Smooth muscle cell of the brain vasculature (primary cell): ENCODE results near the gene PDE6C.

Source experiments
- DNase-seq: peaks from one replicate; pipeline ENCODE4 v3.0.0-alpha.2; 2012; ENCODE audit warnings: low read depth, low spot score

PDE6C gene

GRCh38 chr10:93612311-93612710 lies at the start of gene PDE6C:
PDE6C (plus strand) TSS chr10:93612537; CDS start chr10:93612726, 189 bp downstream.
- no peak for DNase-seq

DNA sequence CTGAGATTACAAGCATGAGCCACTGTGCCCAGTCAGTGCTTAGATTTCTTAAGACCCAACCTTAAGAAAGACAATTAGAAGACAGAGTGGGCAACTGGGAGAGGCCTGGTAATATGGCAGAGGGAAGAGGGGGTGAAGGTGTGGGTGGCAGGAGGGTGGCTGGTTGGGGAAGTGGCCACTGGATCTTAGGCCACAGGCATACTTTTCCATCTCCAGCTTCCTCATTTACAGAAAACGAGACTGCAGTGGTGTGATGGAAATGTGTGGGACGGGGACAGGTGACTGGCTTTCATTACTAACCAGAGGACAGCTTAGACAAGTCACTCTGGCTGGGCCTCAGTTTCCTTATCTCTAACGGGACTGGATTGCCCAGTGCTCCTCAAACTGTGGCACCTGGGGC lies 46.9 kb upstream of the PDE6C start:
- no peak for DNase-seq

GRCh38 chr10:93566435-93567276 lies 45.7 kb upstream of the PDE6C start, which contains the start of gene FFAR4:
FFAR4 (plus strand) TSS chr10:93566665; CDS start chr10:93566721, 56 bp downstream.
- no peak for DNase-seq

GRCh38 chr10:93567277-93568104 lies 44.8 kb upstream of the PDE6C start:
- DNase-seq = no peak

DNA sequence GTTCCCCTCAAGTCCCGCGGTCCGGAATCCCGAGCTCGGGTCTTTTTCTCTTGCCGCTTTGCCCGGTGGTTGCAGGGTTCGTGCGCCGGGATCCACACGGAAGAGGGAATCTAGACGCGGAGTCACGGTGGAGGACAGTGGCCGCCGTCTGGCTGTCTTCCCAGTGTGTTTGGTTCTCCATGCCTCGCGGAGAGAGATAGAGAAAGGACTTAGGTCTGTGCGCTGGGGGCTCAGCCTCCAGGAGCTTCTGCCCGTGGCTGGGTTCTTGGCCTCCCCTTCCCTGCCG lies 44.3 kb upstream of the PDE6C start:
- DNase-seq = no peak

- no peak for DNase-seq
Observed at GRCh38 chr10:93570383-93570782, 42.0 kb upstream of the PDE6C start.

- no peak for DNase-seq
Observed at GRCh38 chr10:93572606-93573005, 39.7 kb upstream of the PDE6C start.

- no peak for DNase-seq
Observed at GRCh38 chr10:93573051-93573909, 39.1 kb upstream of the PDE6C start.

GRCh38 chr10:93573924-93574323 lies 38.4 kb upstream of the PDE6C start:
- DNase-seq = no peak

- DNase-seq = no peak
Observed at GRCh38 chr10:93576888-93577287, 35.4 kb upstream of the PDE6C start.

GRCh38 chr10:93577565-93577964 lies 34.8 kb upstream of the PDE6C start:
- no peak for DNase-seq

- no peak for DNase-seq
Observed at GRCh38 chr10:93579089-93579488, 33.2 kb upstream of the PDE6C start.

- no peak for DNase-seq
Observed at GRCh38 chr10:93579985-93580711, 32.2 kb upstream of the PDE6C start.

DNA sequence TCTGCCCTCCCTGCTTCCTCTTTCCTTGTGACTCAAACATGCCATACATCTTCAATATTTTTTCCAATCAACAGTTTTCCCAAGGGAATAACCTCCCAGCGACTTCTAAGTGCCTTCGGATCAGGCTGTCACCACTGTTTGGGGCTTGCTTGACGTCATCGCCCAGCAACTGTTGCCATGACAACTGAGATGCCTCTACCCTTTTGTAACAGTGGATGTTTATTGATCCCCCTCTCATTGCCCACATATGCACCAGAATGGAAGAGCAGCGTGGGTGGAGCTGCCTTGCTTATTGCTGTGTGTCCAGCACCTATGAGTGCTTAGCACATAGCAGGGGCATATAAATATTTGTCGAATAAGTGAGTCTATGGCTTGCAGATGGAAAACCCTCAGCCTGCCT lies 31.5 kb upstream of the PDE6C start:
- DNase-seq = no peak

DNA sequence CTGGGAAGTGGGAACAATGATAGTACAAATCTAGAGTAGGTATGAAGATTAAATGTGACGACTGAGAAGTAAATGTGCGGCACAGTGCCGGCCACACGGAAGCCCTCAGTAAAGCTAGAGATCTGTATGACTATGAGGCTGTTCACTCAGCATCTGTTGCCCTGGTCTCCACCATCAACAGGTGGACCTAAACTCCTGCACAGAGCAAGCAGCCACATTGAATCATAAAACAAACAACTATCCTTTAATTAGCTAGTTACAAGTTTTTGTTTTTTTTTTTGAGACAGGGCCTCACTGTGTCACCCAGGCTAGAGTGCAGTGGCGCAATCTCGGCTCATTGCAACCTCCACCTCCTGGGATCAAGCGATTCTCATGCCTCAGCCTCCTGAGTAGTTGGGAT lies 27.9 kb upstream of the PDE6C start:
- DNase-seq = no peak

DNA sequence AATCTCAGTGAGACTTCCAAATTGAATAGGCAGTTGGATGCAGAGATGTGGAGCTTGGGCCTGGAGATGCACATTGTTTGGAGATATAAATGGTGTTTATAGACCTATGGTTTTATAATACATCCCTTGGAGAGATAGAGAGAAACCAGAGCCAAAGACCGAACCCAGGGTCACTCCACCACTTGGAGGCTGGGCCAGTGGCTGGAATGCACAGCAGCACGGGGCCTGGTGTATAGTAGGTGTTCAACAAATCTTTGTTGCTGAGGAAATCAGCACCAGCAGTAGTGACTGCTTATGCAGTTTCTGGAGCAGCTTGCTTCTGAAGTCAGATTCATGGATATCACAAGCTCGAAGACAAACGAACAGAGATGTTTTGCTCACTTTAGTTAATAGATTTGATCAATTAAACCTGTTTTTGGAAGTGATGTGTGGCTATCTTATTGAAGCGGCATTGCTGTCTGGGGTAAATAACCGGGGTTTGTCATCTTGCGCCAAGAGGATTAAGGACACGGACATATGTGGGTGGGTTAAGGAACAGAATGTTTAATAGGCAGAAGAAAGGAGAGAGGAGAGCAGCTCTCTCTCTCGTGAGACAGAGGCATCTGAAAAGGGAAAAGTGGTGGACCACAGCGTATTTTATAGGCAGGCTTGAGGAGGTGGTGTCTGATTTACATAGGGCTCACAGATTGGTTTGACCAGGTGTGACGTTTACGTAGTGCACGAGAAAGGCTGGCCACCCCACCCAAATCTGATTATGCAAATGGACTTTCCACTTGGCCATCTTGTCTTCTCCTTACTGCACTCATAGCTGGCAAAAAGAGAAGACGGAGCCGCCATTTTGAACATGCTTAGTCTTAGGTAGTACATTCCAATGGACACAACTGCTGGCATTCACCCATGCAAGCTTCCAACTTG lies 22.4 kb upstream of the PDE6C start:
- DNase-seq = no peak

- DNase-seq = no peak
Observed at GRCh38 chr10:93590638-93591037, 21.7 kb upstream of the PDE6C start.

- DNase-seq = no peak
Observed at GRCh38 chr10:93591065-93591808, 21.1 kb upstream of the PDE6C start.

- no peak for DNase-seq
Observed at GRCh38 chr10:93593254-93593653, 19.1 kb upstream of the PDE6C start.
